Measurements from ENCODE around the gene PHACTR1. TPM values are rescaled to one million over a fixed set of nuclear protein-coding genes. Genes with fewer than 3 reads are reported as not detected.

PHACTR1 gene
- total and polyA plus RNA-seq, 9 of the 15 experiments (the other 6 are each of a cell fraction or from before 2014, with no cell fraction given): 11.5 to 32.6 (median 22.0) TPM

- no peak for TF ChIP-seq CHD7 (IDR thresholded peaks at IDR 0.05; ENCODE audit: low read depth, low read length)
These were observed 310.0 kb downstream of the PHACTR1 start (continued) for GRCh38 chr6:13026557-13026956.
